GM13976 (cell line): ENCODE data around the gene CASR.
A peak's percentile ranks its signal among the peaks of the same experiment; 100 is the strongest.

ENCODE experiments used
- DNase-seq: peaks from one replicate; pipeline ENCODE4 v3.0.0; 2012; ENCODE audit warnings: low spot score
- CTCF ChIP-seq: IDR thresholded peaks from 2 replicates; pipeline ENCODE4 v1.5.1; 2012; ENCODE audit warnings: borderline replicate concordance, mild to moderate bottlenecking; ENCODE audit not compliant: insufficient read depth; ENCODE audit errors: extremely low read depth, missing control alignments, control extremely low read depth
- in situ Hi-C: fragments of 300-500 bp; cut with MboI; formaldehyde crosslinking; loops from one replicate; pipeline ENCODE4 v1.12.0; 2022; ENCODE audit warnings: low sequenced_read_pairs, mixed read lengths, inconsistent platforms; ENCODE audit not compliant: unreplicated experiment

CASR gene

GRCh38 chr3:122295266-122296062 lies 112.0 kb downstream of the CASR start:
- DNase-seq, result peak; percentile 36
- in situ Hi-C loops, result no loop called here

GRCh38 chr3:122298239-122298638 lies 114.8 kb downstream of the CASR start:
- no peak for TF ChIP-seq CTCF
- peak; percentile 62 for DNase-seq
- in situ Hi-C loops, result no loop called here

More at GRCh38 chr3:122295266-122296062, 112.0 kb downstream of the CASR start:
- no peak for TF ChIP-seq CTCF

DNA sequence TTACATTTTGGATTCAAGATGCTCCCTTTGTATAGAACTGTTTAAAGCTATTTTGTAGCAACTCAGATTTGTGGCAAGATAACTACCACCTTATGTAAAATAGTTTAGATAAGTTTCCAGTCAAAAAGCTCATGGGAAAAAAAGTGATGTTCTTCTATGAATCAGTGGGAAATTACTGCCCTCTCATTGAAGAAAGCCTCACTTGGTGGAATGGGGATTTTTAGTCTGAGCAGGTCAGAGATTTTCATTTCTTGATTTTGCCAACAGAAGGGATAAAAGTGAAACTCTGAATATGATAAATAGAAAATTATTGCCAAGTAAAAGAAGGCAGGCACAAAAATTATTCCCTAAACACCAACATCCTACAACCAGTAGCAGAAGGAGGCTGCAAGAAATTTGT lies 115.7 kb downstream of the CASR start:
- no peak for TF ChIP-seq CTCF
- in situ Hi-C loops, result no loop called here
- no peak for DNase-seq

GRCh38 chr3:122299872-122300460 lies 116.5 kb downstream of the CASR start:
- DNase-seq, result no peak
- in situ Hi-C loops, result no loop called here
- TF ChIP-seq CTCF, result no peak

GRCh38 chr3:122301063-122301462 lies 117.6 kb downstream of the CASR start:
- DNase-seq, result peak; percentile 35
- in situ Hi-C loops, result no loop called here
- no peak for TF ChIP-seq CTCF

DNA sequence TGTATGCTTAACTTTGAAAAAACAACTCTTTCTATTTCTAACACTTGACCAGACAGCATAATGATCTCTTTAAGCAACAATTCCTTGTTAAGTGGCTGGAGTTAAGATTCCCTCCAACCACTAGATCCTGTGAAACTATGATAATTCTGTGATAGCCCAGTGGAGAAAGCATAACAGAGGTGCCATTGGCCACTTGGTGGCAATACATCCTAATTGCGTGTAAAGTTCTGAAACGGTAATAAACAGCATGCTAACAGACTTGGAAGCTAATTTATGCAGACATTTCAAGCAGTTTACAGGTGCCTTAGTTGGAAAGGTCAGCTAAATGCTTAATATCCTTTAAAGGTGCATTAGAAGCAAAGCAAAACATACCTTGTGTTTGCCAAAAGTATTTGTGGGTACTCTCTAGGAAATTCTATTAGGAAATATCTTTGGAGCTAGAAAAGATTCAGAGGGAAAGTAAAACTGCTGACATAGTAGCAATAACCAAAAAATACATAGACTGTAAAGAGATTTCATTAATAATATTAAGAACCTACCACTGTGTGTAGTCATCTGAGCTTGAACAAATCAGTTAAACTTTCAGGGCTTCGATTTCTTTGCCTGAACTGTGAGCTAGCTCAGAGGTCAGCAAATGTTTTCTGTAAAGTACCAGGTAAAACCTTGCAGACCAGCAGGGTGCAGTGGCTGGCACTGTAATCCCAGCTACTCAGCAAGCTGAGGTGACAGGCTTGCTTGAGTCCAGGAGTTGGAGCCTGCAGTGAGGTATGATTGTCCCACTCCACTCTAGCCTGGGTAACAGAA lies 122.6 kb downstream of the CASR start:
- peak; percentile 30 for TF ChIP-seq CTCF
- DNase-seq, result no peak
- in situ Hi-C loops, result no loop called here
